Measurements from ENCODE around the gene SORCS3.

SORCS3 gene

DNA sequence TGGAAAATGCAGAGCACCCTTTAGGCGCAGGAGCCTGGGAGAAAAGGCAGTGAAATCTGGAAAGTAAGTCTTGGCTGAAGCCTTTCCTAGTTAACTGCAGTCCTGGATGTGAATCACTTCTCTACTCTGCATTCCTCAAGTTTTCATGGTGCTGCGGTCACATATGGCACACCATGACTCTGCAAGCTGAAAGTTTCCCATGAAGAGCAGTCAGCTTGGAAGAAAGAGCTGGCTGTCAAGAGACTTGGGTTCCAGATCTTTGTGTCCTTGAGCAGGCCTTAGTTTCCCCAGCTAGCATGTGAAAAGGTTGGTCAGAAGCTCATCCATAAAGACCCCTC, 548.3 kb downstream of the SORCS3 start:
- Mint-ChIP-seq H3K36me3 (ENCODE audit: insufficient read depth) (no peaks in the 10 kb centered on the region), H3K4me3 (no peak overlapping the region), H3K27ac (ENCODE audit: low read depth) (no peak overlapping the region), H3K27me3 (no peaks in the 10 kb centered on the region), H3K4me1 (no peaks in the 10 kb centered on the region), H3K9me3 (peaks cover 5% of the 10 kb centered on the region)
- ATAC-seq (replicated peaks; ENCODE audit: extremely low read depth, poor library complexity, severe bottlenecking) = no peak
- no peak for DNase-seq (ENCODE audit: low spot score in 2 of 2)

GRCh38 chr10:105192146-105192545, 551.1 kb downstream of the SORCS3 start:
- no peaks in the 10 kb centered on the region for H3K4me1 Mint-ChIP-seq
- DNase-seq (ENCODE audit: low spot score in 2 of 2) (no peak), ATAC-seq (replicated peaks; ENCODE audit: extremely low read depth, poor library complexity, severe bottlenecking) (no peak)
- H3K9me3 Mint-ChIP-seq = peaks cover 12% of the 10 kb centered on the region
- H3K36me3 Mint-ChIP-seq (ENCODE audit: insufficient read depth) = no peaks in the 10 kb centered on the region
- no peaks in the 10 kb centered on the region for H3K27me3 Mint-ChIP-seq
- H3K27ac Mint-ChIP-seq (ENCODE audit: low read depth) = no peak overlapping the region
- no peak overlapping the region for H3K4me3 Mint-ChIP-seq

GRCh38 chr10:105192861-105193260, 551.8 kb downstream of the SORCS3 start:
- no peaks in the 10 kb centered on the region for H3K36me3 Mint-ChIP-seq (ENCODE audit: insufficient read depth)
- H3K4me1 Mint-ChIP-seq = no peaks in the 10 kb centered on the region
- DNase-seq (ENCODE audit: low spot score in 2 of 2) = no peak
- ATAC-seq (replicated peaks; ENCODE audit: extremely low read depth, poor library complexity, severe bottlenecking) = no peak
- no peak overlapping the region for H3K4me3 Mint-ChIP-seq
- no peak overlapping the region for H3K27ac Mint-ChIP-seq (ENCODE audit: low read depth)
- H3K27me3 Mint-ChIP-seq = no peaks in the 10 kb centered on the region
- peaks cover 15% of the 10 kb centered on the region for H3K9me3 Mint-ChIP-seq

GRCh38 chr10:105195831-105196230, 554.7 kb downstream of the SORCS3 start:
- no peaks in the 10 kb centered on the region for H3K4me1 Mint-ChIP-seq
- no peaks in the 10 kb centered on the region for H3K36me3 Mint-ChIP-seq (ENCODE audit: insufficient read depth)
- H3K9me3 Mint-ChIP-seq = peaks cover 17% of the 10 kb centered on the region
- no peak for DNase-seq (ENCODE audit: low spot score in 2 of 2)
- no peak for ATAC-seq (replicated peaks; ENCODE audit: extremely low read depth, poor library complexity, severe bottlenecking)
- H3K27ac Mint-ChIP-seq (ENCODE audit: low read depth) = no peak overlapping the region
- no peaks in the 10 kb centered on the region for H3K27me3 Mint-ChIP-seq
- H3K4me3 Mint-ChIP-seq = no peak overlapping the region

GRCh38 chr10:105197598-105198364, 556.7 kb downstream of the SORCS3 start:
- H3K4me1 Mint-ChIP-seq = no peaks in the 10 kb centered on the region
- H3K27ac Mint-ChIP-seq (ENCODE audit: low read depth) = no peak overlapping the region
- DNase-seq (ENCODE audit: low spot score in 2 of 2) (no peak), ATAC-seq (replicated peaks; ENCODE audit: extremely low read depth, poor library complexity, severe bottlenecking) (no peak)
- H3K36me3 Mint-ChIP-seq (ENCODE audit: insufficient read depth) = no peaks in the 10 kb centered on the region
- no peak overlapping the region for H3K4me3 Mint-ChIP-seq
- H3K9me3 Mint-ChIP-seq = peaks cover 22% of the 10 kb centered on the region
- no peaks in the 10 kb centered on the region for H3K27me3 Mint-ChIP-seq

GRCh38 chr10:105206616-105207015, 565.5 kb downstream of the SORCS3 start:
- ATAC-seq (replicated peaks; ENCODE audit: extremely low read depth, poor library complexity, severe bottlenecking) = no peak
- H3K4me3 Mint-ChIP-seq = no peak overlapping the region
- peaks cover 9% of the 10 kb centered on the region for H3K9me3 Mint-ChIP-seq

GRCh38 chr10:105207476-105207995, 566.4 kb downstream of the SORCS3 start:
- Mint-ChIP-seq H3K4me3 (no peak overlapping the region), H3K4me1 (no peaks in the 10 kb centered on the region), H3K9me3 (peaks cover 7% of the 10 kb centered on the region), H3K27me3 (no peaks in the 10 kb centered on the region), H3K36me3 (ENCODE audit: insufficient read depth) (no peaks in the 10 kb centered on the region), H3K27ac (ENCODE audit: low read depth) (no peak overlapping the region)
- DNase-seq (ENCODE audit: low spot score in 2 of 2) = no peak
- no peak for ATAC-seq (replicated peaks; ENCODE audit: extremely low read depth, poor library complexity, severe bottlenecking)

More at GRCh38 chr10:105206616-105207015, 565.5 kb downstream of the SORCS3 start:
- H3K27ac Mint-ChIP-seq (ENCODE audit: low read depth) = no peak overlapping the region
- no peak for DNase-seq (ENCODE audit: low spot score in 2 of 2)
- H3K4me1 Mint-ChIP-seq = no peaks in the 10 kb centered on the region
- no peaks in the 10 kb centered on the region for H3K36me3 Mint-ChIP-seq (ENCODE audit: insufficient read depth)
- no peaks in the 10 kb centered on the region for H3K27me3 Mint-ChIP-seq

DNA sequence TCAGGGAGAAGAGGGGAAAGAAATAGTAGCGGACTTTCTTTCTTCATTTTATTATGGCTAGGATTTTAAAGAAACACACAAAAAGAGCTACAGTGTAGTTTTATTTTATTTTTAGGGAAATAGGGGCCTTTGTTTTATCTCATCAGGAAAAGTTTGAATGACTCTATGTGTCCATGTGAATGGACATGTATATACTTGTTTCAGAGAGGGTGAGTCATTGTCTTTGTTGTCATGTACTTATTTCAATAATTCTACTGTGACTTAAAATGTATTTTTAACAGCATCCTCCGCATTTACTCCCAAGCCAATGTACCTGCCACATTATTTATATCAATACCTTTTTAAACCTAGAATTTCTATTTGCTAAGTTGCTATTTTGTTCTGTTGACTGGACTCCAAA, 569.5 kb downstream of the SORCS3 start:
- DNase-seq (ENCODE audit: low spot score in 2 of 2) (no peak), ATAC-seq (replicated peaks; ENCODE audit: extremely low read depth, poor library complexity, severe bottlenecking) (no peak)
- Mint-ChIP-seq H3K36me3 (ENCODE audit: insufficient read depth) (no peaks in the 10 kb centered on the region), H3K9me3 (peaks cover 10% of the 10 kb centered on the region), H3K4me3 (no peak overlapping the region), H3K27ac (ENCODE audit: low read depth) (no peak overlapping the region), H3K27me3 (no peaks in the 10 kb centered on the region), H3K4me1 (no peaks in the 10 kb centered on the region)

GRCh38 chr10:105237685-105238084, 596.6 kb downstream of the SORCS3 start:
- DNase-seq (ENCODE audit: low spot score in 2 of 2) (no peak), ATAC-seq (replicated peaks; ENCODE audit: extremely low read depth, poor library complexity, severe bottlenecking) (no peak)
- H3K36me3 Mint-ChIP-seq (ENCODE audit: insufficient read depth) = peaks cover 4% of the 10 kb centered on the region
- no peaks in the 10 kb centered on the region for H3K4me1 Mint-ChIP-seq
- H3K4me3 Mint-ChIP-seq = no peak overlapping the region
- no peaks in the 10 kb centered on the region for H3K27me3 Mint-ChIP-seq
- no peak overlapping the region for H3K27ac Mint-ChIP-seq (ENCODE audit: low read depth)
- H3K9me3 Mint-ChIP-seq = peaks cover 24% of the 10 kb centered on the region

DNA sequence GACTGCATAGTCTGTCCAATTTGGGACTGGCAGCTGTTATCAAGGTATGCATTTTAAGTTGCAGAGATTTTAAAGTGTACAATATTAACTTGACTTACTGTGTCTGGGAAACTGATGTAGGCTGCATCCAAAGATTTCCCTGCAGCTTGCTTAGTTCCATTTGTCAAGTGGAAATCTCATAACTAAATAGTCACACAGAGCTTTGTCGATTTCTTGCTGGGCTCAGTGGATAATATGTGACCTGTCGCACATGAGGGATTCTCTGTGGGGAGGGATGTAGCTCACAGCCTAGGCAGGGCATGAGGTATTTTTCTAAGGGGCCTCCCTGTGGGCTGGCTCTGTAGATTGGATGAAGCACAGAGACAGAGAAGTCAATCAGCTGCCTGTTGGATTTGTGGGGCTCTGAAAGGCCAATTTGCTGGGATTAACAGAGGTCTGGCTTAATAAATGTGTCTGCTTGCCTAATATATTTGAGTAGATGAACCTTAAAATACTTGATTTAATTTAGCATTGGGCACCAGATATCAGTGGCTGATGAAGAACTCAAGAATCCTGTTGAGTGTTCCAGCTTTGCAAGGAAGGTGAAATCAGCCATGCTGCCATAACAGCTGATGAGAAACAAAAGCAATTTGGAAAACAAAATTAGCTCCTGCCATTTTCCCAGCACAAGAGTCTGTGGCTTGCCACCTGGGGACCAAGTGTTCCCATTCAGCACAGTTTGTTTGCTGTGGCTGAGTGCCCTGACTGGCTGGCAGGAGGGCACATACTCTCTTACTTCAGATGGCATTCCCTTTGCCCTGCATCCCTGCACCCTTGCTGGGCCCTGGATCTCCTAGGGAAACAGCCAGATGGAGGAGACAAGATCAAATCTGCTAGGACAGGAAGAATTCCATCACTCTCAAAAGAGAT, 598.5 kb downstream of the SORCS3 start:
- Mint-ChIP-seq H3K4me3 (no peak overlapping the region), H3K36me3 (ENCODE audit: insufficient read depth) (peaks cover 4% of the 10 kb centered on the region), H3K9me3 (peaks cover 13% of the 10 kb centered on the region), H3K4me1 (no peaks in the 10 kb centered on the region), H3K27ac (ENCODE audit: low read depth) (no peak overlapping the region), H3K27me3 (no peaks in the 10 kb centered on the region)
- DNase-seq (ENCODE audit: low spot score in 2 of 2) (no peak), ATAC-seq (replicated peaks; ENCODE audit: extremely low read depth, poor library complexity, severe bottlenecking) (no peak)

GRCh38 chr10:105241254-105241653, 600.2 kb downstream of the SORCS3 start:
- no peaks in the 10 kb centered on the region for H3K4me1 Mint-ChIP-seq
- ATAC-seq (replicated peaks; ENCODE audit: extremely low read depth, poor library complexity, severe bottlenecking) = no peak
- H3K36me3 Mint-ChIP-seq (ENCODE audit: insufficient read depth) = no peaks in the 10 kb centered on the region
- no peaks in the 10 kb centered on the region for H3K27me3 Mint-ChIP-seq
- no peak overlapping the region for H3K27ac Mint-ChIP-seq (ENCODE audit: low read depth)
- H3K9me3 Mint-ChIP-seq = peaks cover 6% of the 10 kb centered on the region
- no peak for DNase-seq (ENCODE audit: low spot score in 2 of 2)
- H3K4me3 Mint-ChIP-seq = no peak overlapping the region

DNA sequence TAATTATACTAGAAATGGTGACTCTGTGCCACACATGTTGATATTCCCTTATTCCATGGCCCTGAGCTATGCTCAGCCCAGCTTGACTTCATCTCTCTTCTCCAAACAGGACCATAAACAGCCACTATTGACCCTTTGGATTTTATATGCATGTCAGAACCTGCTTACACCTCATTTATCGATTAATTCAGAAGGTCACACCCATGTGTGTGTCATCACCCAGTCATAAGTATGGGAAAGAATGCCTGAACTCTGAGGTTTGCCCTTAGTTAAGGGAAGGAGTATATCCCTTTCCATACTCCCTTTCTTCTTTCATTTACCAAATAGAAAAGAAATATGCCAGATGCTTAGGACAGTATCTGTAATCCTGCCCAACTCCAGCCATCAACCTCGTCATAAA, 602.3 kb downstream of the SORCS3 start:
- Mint-ChIP-seq H3K27ac (ENCODE audit: low read depth) (no peak overlapping the region), H3K36me3 (ENCODE audit: insufficient read depth) (no peaks in the 10 kb centered on the region), H3K4me1 (no peaks in the 10 kb centered on the region), H3K9me3 (peaks cover 11% of the 10 kb centered on the region), H3K4me3 (no peak overlapping the region), H3K27me3 (no peaks in the 10 kb centered on the region)
- no peak for DNase-seq (ENCODE audit: low spot score in 2 of 2)
- ATAC-seq (replicated peaks; ENCODE audit: extremely low read depth, poor library complexity, severe bottlenecking) = no peak

DNA sequence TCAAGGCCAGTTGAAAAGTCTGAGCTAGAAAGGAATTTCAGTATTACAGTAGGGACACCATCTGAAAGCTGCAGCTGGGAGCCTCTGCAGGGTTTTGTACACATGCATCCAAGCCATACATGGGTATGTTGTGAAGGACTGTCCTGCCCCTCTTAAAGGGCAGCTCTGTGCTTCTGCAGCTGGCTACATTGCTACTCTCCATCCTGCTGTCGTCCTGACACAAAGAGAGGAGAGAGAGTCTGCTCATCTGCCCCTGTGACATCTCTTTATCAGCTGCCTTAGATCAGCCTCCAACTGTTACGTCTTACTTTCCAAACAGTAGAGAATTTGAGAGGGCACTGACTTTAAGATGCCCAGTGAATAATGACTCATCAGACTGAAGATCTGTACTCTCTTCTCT, 602.7 kb downstream of the SORCS3 start:
- H3K4me1 Mint-ChIP-seq = no peaks in the 10 kb centered on the region
- H3K36me3 Mint-ChIP-seq (ENCODE audit: insufficient read depth) = no peaks in the 10 kb centered on the region
- DNase-seq (ENCODE audit: low spot score in 2 of 2) (no peak), ATAC-seq (replicated peaks; ENCODE audit: extremely low read depth, poor library complexity, severe bottlenecking) (no peak)
- H3K9me3 Mint-ChIP-seq = peaks cover 10% of the 10 kb centered on the region
- H3K27me3 Mint-ChIP-seq = no peaks in the 10 kb centered on the region
- no peak overlapping the region for H3K27ac Mint-ChIP-seq (ENCODE audit: low read depth)
- H3K4me3 Mint-ChIP-seq = no peak overlapping the region
